22Rv1 (cell line): ENCODE data around the gene CSTA.
A peak's percentile ranks its signal among the peaks of the same experiment; 100 is the strongest.

Experiments
- H3K27ac ChIP-seq: fragments of 450-650 bp; 2 replicates; pipeline ENCODE4 v1.5.1; 2017
- CTCF ChIP-seq: fragments of 450-650 bp; IDR thresholded peaks from 2 replicates; pipeline ENCODE4 v1.5.1; 2017; ENCODE audit warnings: mild to moderate bottlenecking
- ZFX ChIP-seq: fragments of 450-650 bp; IDR thresholded peaks from 2 replicates; pipeline ENCODE4 v1.6.1; 2017; ENCODE audit warnings: antibody characterized with exemption, borderline replicate concordance

CSTA gene

DNA sequence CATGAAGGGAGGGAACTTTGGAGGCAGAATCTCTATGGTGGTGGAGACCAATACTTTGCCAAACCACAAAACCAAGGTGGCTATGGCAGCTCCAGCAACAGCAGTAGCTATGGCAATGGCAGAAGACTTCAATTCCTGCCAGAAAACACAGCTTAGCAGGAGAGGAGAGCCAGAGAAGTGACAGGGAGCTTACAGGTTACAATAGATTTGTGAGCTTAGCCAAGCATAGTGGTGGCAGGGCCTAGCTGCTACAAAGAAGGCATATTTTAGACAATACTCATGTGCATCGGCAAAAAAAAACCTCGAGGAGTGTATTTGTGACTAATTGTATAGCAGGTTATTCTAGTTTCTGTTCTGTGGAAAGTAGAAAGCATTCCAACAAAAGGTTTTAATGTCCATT is 6.4 kb upstream of the CSTA start:
- TF ChIP-seq ZFX: no peak
- no peak for TF ChIP-seq CTCF

GRCh38 chr3:122322095-122323075 is 2.7 kb upstream of the CSTA start:
- H3K27ac ChIP-seq: peak overlapping the region; percentile 38
- TF ChIP-seq CTCF (no peak), ZFX (no peak)

More for the DNA sequence above, 6.4 kb upstream of the CSTA start:
- H3K27ac ChIP-seq: no peak overlapping the region

GRCh38 chr3:122325769-122326168 is 721 bp downstream of the CSTA start:
- TF ChIP-seq CTCF (no peak), ZFX (no peak)
- no peak overlapping the region for H3K27ac ChIP-seq

- H3K27ac ChIP-seq: no peak overlapping the region
- TF ChIP-seq CTCF (no peak), ZFX (no peak)
Measured at GRCh38 chr3:122331886-122332285, 6.8 kb downstream of the CSTA start.

DNA sequence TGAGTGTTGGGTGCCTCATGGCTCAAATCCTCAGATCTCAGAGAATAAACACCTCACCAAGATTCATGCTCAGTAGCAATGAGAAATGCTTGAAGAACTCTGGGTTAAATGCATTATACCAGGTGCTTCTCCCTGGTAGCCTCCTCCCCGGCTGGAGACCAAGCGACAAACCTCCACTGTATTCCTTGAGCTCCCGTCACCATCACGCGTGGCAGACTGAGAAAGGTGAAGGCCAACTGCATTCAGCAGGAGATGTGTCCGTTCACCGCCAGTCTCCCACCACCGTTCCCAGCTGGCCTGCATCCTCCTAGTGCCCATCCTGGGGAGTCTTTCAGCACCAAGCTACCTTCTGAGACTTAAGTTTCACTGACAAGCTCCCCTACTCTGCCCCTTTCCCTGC is 7.5 kb downstream of the CSTA start:
- TF ChIP-seq CTCF (no peak), ZFX (no peak)
- no peak overlapping the region for H3K27ac ChIP-seq

GRCh38 chr3:122342803-122343202 is 17.8 kb downstream of the CSTA start:
- TF ChIP-seq CTCF (no peak), ZFX (no peak)
- H3K27ac ChIP-seq: no peak overlapping the region

DNA sequence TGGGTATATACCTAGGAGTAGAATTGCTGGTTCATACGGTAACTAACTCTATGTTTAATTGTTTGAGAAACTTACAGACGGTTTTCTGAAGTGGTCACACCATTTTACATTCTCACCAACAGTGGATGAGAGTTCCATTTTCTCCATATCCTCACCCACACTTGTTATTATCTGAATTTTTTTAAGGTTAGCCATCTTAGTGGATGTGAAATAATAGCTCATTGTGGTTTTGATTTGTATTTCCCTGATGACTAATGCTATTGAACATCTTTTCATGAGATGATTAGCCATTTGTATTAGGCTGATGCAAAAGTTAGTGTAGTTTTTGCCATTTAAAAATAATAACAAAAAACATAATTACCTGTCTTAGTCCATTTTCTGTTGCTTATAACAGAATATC is 18.6 kb downstream of the CSTA start:
- no peak overlapping the region for H3K27ac ChIP-seq
- TF ChIP-seq CTCF: no peak
- no peak for TF ChIP-seq ZFX
